Activated CD4-positive, alpha-beta T cell treated with anti-CD3 and anti-CD28 coated beads, Interleukin-2, Interleukin-6, amounts not matched to agents 100 ng/mL and 50 ng/mL, durations not matched to agents 16 hours and 8 hours (primary cell): ENCODE measurements around the gene SP6.

Experiments
- DNase-seq: peaks from one replicate; pipeline ENCODE4 v3.0.0-alpha.2; 2020

SP6 gene

GRCh38 chr17:47810200-47810821 is 40.7 kb downstream of the SP6 start:
- DNase-seq = peak; percentile 72

GRCh38 chr17:47808830-47809480 is 42.0 kb downstream of the SP6 start:
- DNase-seq = no peak

- DNase-seq = no peak
These were observed 42.7 kb downstream of the SP6 start for GRCh38 chr17:47808036-47808829.

GRCh38 chr17:47807421-47807820 is 43.5 kb downstream of the SP6 start:
- DNase-seq = no peak

- DNase-seq = no peak
These were observed 44.1 kb downstream of the SP6 start for GRCh38 chr17:47806913-47807255.

GRCh38 chr17:47806026-47806912 is 44.7 kb downstream of the SP6 start:
- no peak for DNase-seq

GRCh38 chr17:47804461-47804860 is 46.5 kb downstream of the SP6 start:
- DNase-seq = no peak

GRCh38 chr17:47803751-47804150 is 47.2 kb downstream of the SP6 start:
- no peak for DNase-seq

- DNase-seq = no peak
These were observed 47.8 kb downstream of the SP6 start for GRCh38 chr17:47803201-47803600.

GRCh38 chr17:47802341-47803022 is 48.5 kb downstream of the SP6 start:
- DNase-seq = peak; percentile 71

- no peak for DNase-seq
These were observed 49.1 kb downstream of the SP6 start for GRCh38 chr17:47801906-47802305.

GRCh38 chr17:47801176-47801765 is 49.7 kb downstream of the SP6 start:
- DNase-seq = no peak

- no peak for DNase-seq
These were observed 50.3 kb downstream of the SP6 start for GRCh38 chr17:47800686-47801085.

- no peak for DNase-seq
These were observed 53.2 kb downstream of the SP6 start for GRCh38 chr17:47797797-47798196.
